HCT116 (cell line): ENCODE measurements around the gene LY6G5B. TPM values are rescaled to one million over a fixed set of nuclear protein-coding genes. Genes with fewer than 3 reads are reported as not detected.

Experiments
- ATAC-seq: fragments of 200-7000 bp; cut with Tn5 transposase; 2 replicates; pipeline ENCODE4 v1.9.1; 2020; ENCODE audit warnings: mild to moderate bottlenecking, moderate library complexity
- BruUV-seq: library from RNA; stranded (reverse); fragments of 400-500 nt; replicated peaks from 2 replicates; lab custom pipeline; 2021; lab: Mats Ljungman, UMichigan
- CTCF ChIA-PET: fragments of 300-600 bp; sonication (Branson Sonifier 250); formaldehyde crosslinking; loops from one replicate; lab custom pipeline; 2021; ENCODE audit warnings: antibody characterized with exemption; lab: Charles Lee
- POLR2A ChIA-PET: fragments of 300-600, 350-600 bp; sonication (Branson Sonifier 250); formaldehyde crosslinking; loops from one replicate; lab custom pipeline; 2021; ENCODE audit warnings: antibody characterized with exemption; lab: Charles Lee
- RAD21 ChIA-PET, 2 experiments: fragments of 300-600 bp; sonication (Branson Sonifier 250); formaldehyde crosslinking; loops; one replicate each; lab custom pipeline; 2023; ENCODE audit warnings: low total read pairs in 2 of 2; ENCODE audit not compliant: uncharacterized antibody in 2 of 2, unreplicated experiment in 2 of 2, low non-redundant PET in 1 of 2; lab: Charles Lee
- DNase-seq: peaks from one replicate; pipeline ENCODE4 v3.0.0-alpha.2; 2010; ENCODE audit warnings: low read depth, low spot score
- H2AFZ ChIP-seq: fragments of 200-600 bp; shearing (Covaris generic), sonication (generic); 2 replicates; pipeline ENCODE4 v1.6.1; 2017; ENCODE audit warnings: low read depth, mixed run types, mixed read lengths, antibody characterized with exemption, low read length; ENCODE audit not compliant: poor library complexity, severe bottlenecking
- H3K27ac ChIP-seq: 2 replicates; pipeline ENCODE4 v1.5.1; 2012; ENCODE audit warnings: low read depth, low read length
- H3K27me3 ChIP-seq: fragments of 200-600 bp; sonication (generic); 2 replicates; pipeline ENCODE4 v1.6.1; 2016; ENCODE audit warnings: mixed run types, low read length, mixed read lengths; ENCODE audit not compliant: insufficient read depth
- H3K36me3 ChIP-seq, 2 experiments: fragments of 200-500 bp in 1 of 2; fragments of 200-600 bp in 1 of 2; sonication (Bioruptor generic) in 1 of 2; sonication (generic) in 1 of 2; 2 replicates each; pipeline versions ENCODE4 v1.5.1 to v1.6.1; 2014 to 2016; ENCODE audit warnings: low read length in 2 of 2, inconsistent platforms in 1 of 2, mixed read lengths in 1 of 2, mixed run types in 1 of 2; ENCODE audit not compliant: insufficient read depth in 2 of 2, control insufficient read depth in 1 of 2
- H3K4me1 ChIP-seq, 2 experiments: fragments of 200-600 bp in 1 of 2; sonication (generic) in 1 of 2; 2 replicates each; pipeline versions ENCODE4 v1.5.1 to v1.6.1; 2012 to 2017; ENCODE audit warnings: low read length in 2 of 2, inconsistent platforms in 1 of 2, mild to moderate bottlenecking in 1 of 2, mixed read lengths in 1 of 2, mixed run types in 1 of 2, moderate library complexity in 1 of 2; ENCODE audit not compliant: insufficient read depth in 2 of 2, control insufficient read depth in 1 of 2
- H3K4me2 ChIP-seq: fragments of 200-600 bp; sonication (generic); 2 replicates; pipeline ENCODE4 v1.6.1; 2017; ENCODE audit warnings: mixed run types, low read length, mixed read lengths
- H3K4me3 ChIP-seq, 2 experiments: fragments of 200-600 bp in 1 of 2; sonication (generic) in 1 of 2; replicated peaks in 1 of 2; 2 replicates each; pipeline ENCODE4 v1.5.1; 2011 to 2016; ENCODE audit warnings: low read length in 2 of 2, control low read depth in 1 of 2, low read depth in 1 of 2, mild to moderate bottlenecking in 1 of 2, mixed read lengths in 1 of 2, mixed run types in 1 of 2
- H3K79me2 ChIP-seq: fragments of 200-600 bp; sonication (generic); 2 replicates; pipeline ENCODE4 v1.6.1; 2017; ENCODE audit warnings: mild to moderate bottlenecking, mixed run types, low read length, moderate library complexity, mixed read lengths; ENCODE audit not compliant: insufficient read depth
- H3K9ac ChIP-seq: fragments of 200-600 bp; sonication (generic); 2 replicates; pipeline ENCODE4 v1.6.1; 2016; ENCODE audit warnings: low read length, mixed read lengths
- H3K9me2 ChIP-seq: fragments of 200-600 bp; sonication (generic), shearing (Covaris generic); 2 replicates; pipeline ENCODE4 v1.6.1; 2017; ENCODE audit warnings: mixed run types, mild to moderate bottlenecking, moderate library complexity; ENCODE audit not compliant: insufficient read depth
- H3K9me3 ChIP-seq, 2 experiments: fragments of 200-500 bp in 1 of 2; fragments of 200-600 bp in 1 of 2; sonication (Bioruptor generic) in 1 of 2; sonication (generic) in 1 of 2; 2 replicates each; pipeline ENCODE4 v1.6.1; 2014 to 2017; ENCODE audit warnings: low read length in 2 of 2, mixed read lengths in 2 of 2, inconsistent platforms in 1 of 2, low read depth in 1 of 2, mild to moderate bottlenecking in 1 of 2, mixed run types in 1 of 2, moderate library complexity in 1 of 2; ENCODE audit not compliant: control insufficient read depth in 1 of 2, insufficient read depth in 1 of 2
- H4K20me1 ChIP-seq: fragments of 200-600 bp; sonication (generic), shearing (Covaris generic); 2 replicates; pipeline ENCODE4 v1.6.1; 2017; ENCODE audit warnings: mixed run types, mild to moderate bottlenecking, moderate library complexity; ENCODE audit not compliant: insufficient read depth
- CBX3 ChIP-seq: IDR thresholded peaks from 2 replicates; pipeline ENCODE4 v1.6.1; 2012; ENCODE audit warnings: low read depth
- EGR1 ChIP-seq: IDR thresholded peaks from 2 replicates; pipeline ENCODE4 v1.6.1; 2012; ENCODE audit warnings: low read depth
- ELF1 ChIP-seq: IDR thresholded peaks from 2 replicates; pipeline ENCODE4 v1.6.1; 2012; ENCODE audit warnings: low read depth, borderline replicate concordance
- EZH2phosphoT487 ChIP-seq: fragments of 200-600 bp; IDR thresholded peaks from 2 replicates; pipeline ENCODE4 v1.6.1; 2018; ENCODE audit warnings: antibody characterized with exemption, borderline replicate concordance
- FOSL1 ChIP-seq: IDR thresholded peaks from 2 replicates; pipeline ENCODE4 v1.6.1; 2012; ENCODE audit warnings: low read depth
- JUND ChIP-seq: IDR thresholded peaks from 2 replicates; pipeline ENCODE4 v1.6.1; 2012
- POLR2AphosphoS5 ChIP-seq: IDR thresholded peaks from 2 replicates; pipeline ENCODE4 v1.6.1; 2011; ENCODE audit warnings: mild to moderate bottlenecking, low read depth, low read length, moderate library complexity
- RAD21 ChIP-seq: IDR thresholded peaks from 2 replicates; pipeline ENCODE4 v1.6.1; 2012; ENCODE audit warnings: low read depth, mild to moderate bottlenecking
- SIN3A ChIP-seq: IDR thresholded peaks from 2 replicates; pipeline ENCODE4 v1.6.1; 2012; ENCODE audit warnings: low read depth
- SP1 ChIP-seq: IDR thresholded peaks from 2 replicates; pipeline ENCODE4 v1.6.1; 2012; ENCODE audit warnings: low read depth
- SRF ChIP-seq: IDR thresholded peaks from 2 replicates; pipeline ENCODE4 v1.6.1; 2012; ENCODE audit warnings: low read depth
- YY1 ChIP-seq: IDR thresholded peaks from 2 replicates; pipeline ENCODE4 v1.6.1; 2011; ENCODE audit warnings: low read length, low read depth, moderate library complexity, mild to moderate bottlenecking; ENCODE audit not compliant: insufficient replicate concordance; ENCODE audit errors: extremely low read depth
- ZFX ChIP-seq: fragments of 450-650 bp; IDR thresholded peaks from 2 replicates; pipeline ENCODE4 v1.6.1; 2017
- ZNF274 ChIP-seq: fragments of 200-500 bp; sonication (Bioruptor generic); IDR thresholded peaks from 2 replicates; pipeline ENCODE4 v1.6.1; 2014; ENCODE audit warnings: mild to moderate bottlenecking, low read depth, low read length, inconsistent platforms
- intact Hi-C: fragments of 100-400 bp; cut with micrococcal nuclease; formaldehyde crosslinking; loops from 2 replicates; pipeline ENCODE4 v1.10.0; 2022
- total RNA-seq: library from RNA; stranded (reverse); gene quantifications from one replicate; pipeline ENCODE4 v1.2.1, GENCODE V29; 2021; ENCODE audit not compliant: unreplicated experiment
- TF ChIP-seq, protein P1 (sequence below): IDR thresholded peaks from 2 replicates; pipeline ENCODE4 v1.6.1; 2012; ENCODE audit warnings: low read depth
- TF ChIP-seq, protein P2 (sequence below): IDR thresholded peaks from 2 replicates; pipeline ENCODE4 v1.6.1; 2012
- TF ChIP-seq, protein P3 (sequence below): IDR thresholded peaks from 2 replicates; pipeline ENCODE4 v1.6.1; 2012
- TF ChIP-seq, protein P4 (sequence below), 3 experiments: fragments of 200-600 bp in 1 of 3; sonication (generic) in 1 of 3; IDR thresholded peaks in 2 of 3; conservative IDR thresholded peaks in 1 of 3; 2 replicates each; pipeline ENCODE4 v1.5.1; 2012 to 2017; ENCODE audit warnings: low read depth in 2 of 3, low read length in 2 of 3, antibody characterized with exemption in 1 of 3, borderline replicate concordance in 1 of 3, control low read depth in 1 of 3, mild to moderate bottlenecking in 1 of 3, mixed read lengths in 1 of 3, mixed run types in 1 of 3, moderate library complexity in 1 of 3; ENCODE audit not compliant: insufficient read depth in 1 of 3

Gene LY6G5B
- total RNA-seq, 1 experiment from 2014 or later, result 15.4 TPM

DNA sequence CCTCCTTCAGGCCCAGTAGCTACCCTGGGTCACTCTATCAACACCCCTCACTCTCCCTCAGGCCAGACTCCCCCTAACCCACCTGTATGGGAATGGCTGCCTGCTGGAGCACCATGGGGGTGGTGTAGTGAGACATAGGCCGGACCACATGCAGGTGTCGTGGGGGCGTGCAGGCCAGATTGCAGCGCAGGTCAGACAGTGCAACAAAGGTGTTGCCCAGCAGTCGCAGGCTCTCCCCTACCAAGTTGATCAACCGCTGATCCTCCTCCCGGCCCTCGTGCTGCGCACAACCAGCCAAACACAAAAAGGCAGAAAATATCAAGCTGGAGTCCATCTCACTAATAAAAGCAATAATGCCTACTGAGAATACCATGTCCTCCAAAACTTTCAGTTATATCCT lies 24.5 kb upstream of the LY6G5B start:
- Histone ChIP-seq H3K4me3 (no peak overlapping the region), H3K9ac (no peak overlapping the region), H4K20me1 (no peaks in the 10 kb centered on the region), H3K9me2 (no peaks in the 10 kb centered on the region), H3K9me3 (no peaks in the 10 kb centered on the region), H3K27me3 (no peaks in the 10 kb centered on the region), H3K27ac (no peak overlapping the region), H3K79me2 (peaks cover 33% of the 10 kb centered on the region), H2AFZ (no peak overlapping the region), H3K4me1 (no peaks in the 10 kb centered on the region), H3K4me2 (no peak overlapping the region), H3K36me3 (peaks cover 58 to 70% of the 10 kb centered on the region in 2 experiments)
- RAD21 ChIA-PET, result no interaction called here
- CTCF ChIA-PET, result no interaction called here
- POLR2A ChIA-PET, result no interaction called here
- no peak for ATAC-seq
- BruUV-seq, result no TSS peak
- TF ChIP-seq YY1 (no peak), SIN3A (no peak), EGR1 (no peak), FOSL1 (no peak), ZFX (no peak), SP1 (no peak), ZNF274 (no peak), JUND (no peak), ELF1 (no peak), POLR2AphosphoS5 (no peak), CBX3 (no peak), SRF (no peak), EZH2phosphoT487 (no peak), RAD21 (no peak)
- TF ChIP-seq, protein P1, sequence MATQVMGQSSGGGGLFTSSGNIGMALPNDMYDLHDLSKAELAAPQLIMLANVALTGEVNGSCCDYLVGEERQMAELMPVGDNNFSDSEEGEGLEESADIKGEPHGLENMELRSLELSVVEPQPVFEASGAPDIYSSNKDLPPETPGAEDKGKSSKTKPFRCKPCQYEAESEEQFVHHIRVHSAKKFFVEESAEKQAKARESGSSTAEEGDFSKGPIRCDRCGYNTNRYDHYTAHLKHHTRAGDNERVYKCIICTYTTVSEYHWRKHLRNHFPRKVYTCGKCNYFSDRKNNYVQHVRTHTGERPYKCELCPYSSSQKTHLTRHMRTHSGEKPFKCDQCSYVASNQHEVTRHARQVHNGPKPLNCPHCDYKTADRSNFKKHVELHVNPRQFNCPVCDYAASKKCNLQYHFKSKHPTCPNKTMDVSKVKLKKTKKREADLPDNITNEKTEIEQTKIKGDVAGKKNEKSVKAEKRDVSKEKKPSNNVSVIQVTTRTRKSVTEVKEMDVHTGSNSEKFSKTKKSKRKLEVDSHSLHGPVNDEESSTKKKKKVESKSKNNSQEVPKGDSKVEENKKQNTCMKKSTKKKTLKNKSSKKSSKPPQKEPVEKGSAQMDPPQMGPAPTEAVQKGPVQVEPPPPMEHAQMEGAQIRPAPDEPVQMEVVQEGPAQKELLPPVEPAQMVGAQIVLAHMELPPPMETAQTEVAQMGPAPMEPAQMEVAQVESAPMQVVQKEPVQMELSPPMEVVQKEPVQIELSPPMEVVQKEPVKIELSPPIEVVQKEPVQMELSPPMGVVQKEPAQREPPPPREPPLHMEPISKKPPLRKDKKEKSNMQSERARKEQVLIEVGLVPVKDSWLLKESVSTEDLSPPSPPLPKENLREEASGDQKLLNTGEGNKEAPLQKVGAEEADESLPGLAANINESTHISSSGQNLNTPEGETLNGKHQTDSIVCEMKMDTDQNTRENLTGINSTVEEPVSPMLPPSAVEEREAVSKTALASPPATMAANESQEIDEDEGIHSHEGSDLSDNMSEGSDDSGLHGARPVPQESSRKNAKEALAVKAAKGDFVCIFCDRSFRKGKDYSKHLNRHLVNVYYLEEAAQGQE, result no peak
- TF ChIP-seq, protein P2, sequence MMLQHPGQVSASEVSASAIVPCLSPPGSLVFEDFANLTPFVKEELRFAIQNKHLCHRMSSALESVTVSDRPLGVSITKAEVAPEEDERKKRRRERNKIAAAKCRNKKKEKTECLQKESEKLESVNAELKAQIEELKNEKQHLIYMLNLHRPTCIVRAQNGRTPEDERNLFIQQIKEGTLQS, result no peak
- TF ChIP-seq, protein P3, sequence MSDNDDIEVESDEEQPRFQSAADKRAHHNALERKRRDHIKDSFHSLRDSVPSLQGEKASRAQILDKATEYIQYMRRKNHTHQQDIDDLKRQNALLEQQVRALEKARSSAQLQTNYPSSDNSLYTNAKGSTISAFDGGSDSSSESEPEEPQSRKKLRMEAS, result no peak
- TF ChIP-seq, protein P4, sequence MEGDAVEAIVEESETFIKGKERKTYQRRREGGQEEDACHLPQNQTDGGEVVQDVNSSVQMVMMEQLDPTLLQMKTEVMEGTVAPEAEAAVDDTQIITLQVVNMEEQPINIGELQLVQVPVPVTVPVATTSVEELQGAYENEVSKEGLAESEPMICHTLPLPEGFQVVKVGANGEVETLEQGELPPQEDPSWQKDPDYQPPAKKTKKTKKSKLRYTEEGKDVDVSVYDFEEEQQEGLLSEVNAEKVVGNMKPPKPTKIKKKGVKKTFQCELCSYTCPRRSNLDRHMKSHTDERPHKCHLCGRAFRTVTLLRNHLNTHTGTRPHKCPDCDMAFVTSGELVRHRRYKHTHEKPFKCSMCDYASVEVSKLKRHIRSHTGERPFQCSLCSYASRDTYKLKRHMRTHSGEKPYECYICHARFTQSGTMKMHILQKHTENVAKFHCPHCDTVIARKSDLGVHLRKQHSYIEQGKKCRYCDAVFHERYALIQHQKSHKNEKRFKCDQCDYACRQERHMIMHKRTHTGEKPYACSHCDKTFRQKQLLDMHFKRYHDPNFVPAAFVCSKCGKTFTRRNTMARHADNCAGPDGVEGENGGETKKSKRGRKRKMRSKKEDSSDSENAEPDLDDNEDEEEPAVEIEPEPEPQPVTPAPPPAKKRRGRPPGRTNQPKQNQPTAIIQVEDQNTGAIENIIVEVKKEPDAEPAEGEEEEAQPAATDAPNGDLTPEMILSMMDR (IDR thresholded peaks at IDR 0.05 in 2 of 3, conservative IDR thresholded peaks at IDR 0.05 in 1 of 3; ENCODE audit: borderline replicate concordance in 1 of 3, insufficient read depth in 1 of 3, low read depth in 2 of 3, low read length in 2 of 3), result no peak
- intact Hi-C loops, result no loop called here
- DNase-seq, result no peak
